HG02610 (cell line): ENCODE measurements around the gene PLEKHN1.

ENCODE experiments used
- ATAC-seq: cut with Tn5 transposase; IDR thresholded peaks from one replicate; pipeline ENCODE4 v1.9.1; 2021; ENCODE audit warnings: mild to moderate bottlenecking, moderate library complexity; ENCODE audit not compliant: unreplicated experiment

The PLEKHN1 gene

GRCh38 chr1:929712-930632 lies 36.3 kb upstream of the PLEKHN1 start:
- no peak for ATAC-seq

- no peak for ATAC-seq
These were observed 35.6 kb upstream of the PLEKHN1 start for GRCh38 chr1:930633-931138.

GRCh38 chr1:931380-932172 lies 34.7 kb upstream of the PLEKHN1 start:
- ATAC-seq = no peak

- ATAC-seq = no peak
These were observed 34.1 kb upstream of the PLEKHN1 start for GRCh38 chr1:932173-932510.

- ATAC-seq = no peak
These were observed 33.3 kb upstream of the PLEKHN1 start for GRCh38 chr1:932776-933602.

GRCh38 chr1:933603-933940 lies 32.7 kb upstream of the PLEKHN1 start:
- ATAC-seq = no peak

- no peak for ATAC-seq
These were observed 31.1 kb upstream of the PLEKHN1 start for GRCh38 chr1:934991-935750.

- no peak for ATAC-seq
These were observed 30.5 kb upstream of the PLEKHN1 start for GRCh38 chr1:935751-936231.

GRCh38 chr1:936348-937264 lies 29.7 kb upstream of the PLEKHN1 start:
- no peak for ATAC-seq

GRCh38 chr1:937521-937920 lies 28.8 kb upstream of the PLEKHN1 start:
- ATAC-seq = no peak

GRCh38 chr1:938088-938683 lies 28.1 kb upstream of the PLEKHN1 start:
- ATAC-seq = no peak

GRCh38 chr1:938711-939489 lies 27.4 kb upstream of the PLEKHN1 start:
- ATAC-seq = no peak

- no peak for ATAC-seq
These were observed 26.7 kb upstream of the PLEKHN1 start for GRCh38 chr1:939511-940106.

GRCh38 chr1:940107-941014 lies 25.9 kb upstream of the PLEKHN1 start:
- ATAC-seq = no peak

- ATAC-seq = no peak
These were observed 25.2 kb upstream of the PLEKHN1 start for GRCh38 chr1:941015-941587.
